Peyer's patch (tissue), 4 donors: ENCODE data around the gene SEC24C.
"Not testable (repeated sequence)": the region's sequence is repeated elsewhere in the genome, so short reads cannot be mapped to it uniquely, and the experiment has no call there.

Experiments
- CTCF ChIP-seq, 6 experiments: fragments of 450-650 bp in 4 of 6; fragments of 200-600 bp in 2 of 6; sonication (generic) in 1 of 6; IDR thresholded peaks; one replicate each; pipeline ENCODE4 v1.5.1; 2017 to 2019; ENCODE audit warnings: antibody characterized with exemption in 6 of 6, mild to moderate bottlenecking in 3 of 6, moderate library complexity in 1 of 6
- POLR2A ChIP-seq, 2 donors: fragments of 450-650 bp; IDR thresholded peaks; one replicate each; pipeline ENCODE4 v1.5.1; 2017; ENCODE audit warnings: antibody characterized with exemption in 2 of 2, mild to moderate bottlenecking in 2 of 2, moderate library complexity in 2 of 2

DNA sequence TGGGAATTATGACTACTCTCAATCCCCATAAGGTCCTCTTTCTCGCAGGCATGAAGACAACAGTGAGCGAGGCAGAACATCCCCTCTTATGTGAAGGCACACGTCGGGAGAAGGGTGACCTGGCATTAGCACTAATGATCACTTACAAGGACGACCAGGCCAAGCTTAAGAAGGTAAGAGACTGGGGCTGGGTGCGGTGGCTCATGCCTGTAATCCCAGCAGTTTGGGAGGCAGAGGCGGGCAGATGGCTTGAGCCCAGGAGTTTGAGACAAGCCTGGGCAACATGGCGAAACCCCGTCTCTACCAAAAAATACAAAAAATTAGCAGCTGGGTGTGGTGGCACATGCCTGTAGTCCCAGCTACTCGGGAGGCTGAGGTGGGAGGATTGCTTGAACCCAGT, 51.3 kb downstream of the SEC24C start:
- not testable (repeated sequence) for TF ChIP-seq CTCF, POLR2A (IDR thresholded peaks at IDR 0.05)
